ENCODE results near the gene LRRC8C.

Gene LRRC8C

DNA sequence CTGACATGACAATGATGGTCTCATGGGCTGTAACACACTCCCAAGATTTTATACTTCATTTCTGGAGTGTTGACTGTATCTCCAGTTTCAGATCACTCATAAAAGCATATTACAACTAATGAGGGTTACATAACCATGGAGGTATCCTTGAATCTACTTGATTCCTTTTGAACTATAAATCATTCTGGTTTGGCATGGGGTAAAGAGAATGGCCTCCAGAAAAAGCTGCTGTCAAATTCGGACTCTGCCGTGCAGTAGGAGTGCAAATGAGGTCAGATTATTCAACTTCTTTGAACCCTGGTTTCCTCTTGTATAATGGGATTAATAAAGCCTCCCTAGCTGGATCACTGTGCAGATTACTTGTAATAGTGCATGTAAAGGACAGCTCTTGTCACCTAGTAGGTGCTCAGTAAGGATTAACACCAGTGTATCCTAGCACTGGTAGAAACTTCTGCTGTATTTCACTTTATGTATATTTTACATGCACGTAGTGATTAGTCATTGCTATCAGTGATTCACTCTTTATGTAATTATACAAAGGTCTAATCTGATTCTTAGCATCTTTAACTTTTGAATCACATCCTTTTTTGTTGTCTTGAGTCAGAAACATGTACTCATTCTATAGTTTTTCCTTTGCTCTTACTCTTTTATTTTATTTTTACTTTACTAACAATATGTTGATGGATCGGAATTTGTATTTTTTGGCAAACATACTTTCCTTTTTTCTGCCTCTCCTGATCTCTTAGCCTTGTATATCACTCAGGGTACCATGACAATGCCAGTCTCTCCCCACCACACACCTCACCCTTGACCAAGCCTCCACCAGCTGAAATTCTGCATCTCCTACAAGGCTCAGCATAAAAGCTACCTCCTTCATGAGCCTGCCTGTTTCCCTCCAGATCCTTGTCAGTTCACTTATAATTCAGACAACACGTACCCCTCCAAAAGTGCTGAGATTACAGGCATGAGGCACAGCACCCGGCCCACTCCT is 3.2 kb downstream of the LRRC8C start:
- no peak for DNase-seq

DNA sequence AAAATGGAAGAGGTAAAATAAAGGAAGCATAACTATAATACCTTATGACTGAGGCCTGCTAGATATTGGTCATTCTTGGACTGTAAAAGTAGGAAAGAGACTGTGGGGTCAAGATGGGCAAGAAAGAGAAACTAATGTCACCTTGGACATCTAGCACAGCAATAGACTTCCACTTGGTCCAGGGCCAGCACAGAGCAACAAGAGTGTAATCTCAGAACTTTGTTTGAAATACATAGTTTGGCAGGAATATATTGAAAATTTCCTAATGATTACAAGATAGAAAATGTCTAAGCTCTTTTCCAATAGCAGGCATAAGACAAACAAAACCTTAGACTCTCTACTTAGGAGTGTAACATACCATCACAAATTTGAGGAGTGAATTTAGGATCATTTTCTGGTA is 4.6 kb downstream of the LRRC8C start:
- no peak for DNase-seq

DNA sequence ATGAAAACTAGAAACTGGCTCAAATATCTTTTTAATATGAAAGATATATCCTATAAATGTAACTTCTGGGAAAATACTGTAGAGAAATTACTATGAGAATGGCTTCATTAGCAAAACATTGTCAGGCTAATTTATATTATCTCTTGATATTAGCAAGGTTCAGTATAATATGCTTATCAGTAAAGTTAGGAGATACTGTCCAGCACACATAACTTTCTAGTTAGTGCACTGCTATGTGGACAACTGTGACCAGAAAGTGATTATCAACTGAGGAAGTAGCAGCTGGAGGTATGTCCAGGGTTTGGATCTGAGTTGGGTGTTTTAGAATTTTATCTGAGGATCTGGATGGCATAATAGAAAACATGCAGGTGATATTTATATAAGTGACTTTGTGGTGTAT is 7.5 kb downstream of the LRRC8C start:
- no peak for DNase-seq

DNA sequence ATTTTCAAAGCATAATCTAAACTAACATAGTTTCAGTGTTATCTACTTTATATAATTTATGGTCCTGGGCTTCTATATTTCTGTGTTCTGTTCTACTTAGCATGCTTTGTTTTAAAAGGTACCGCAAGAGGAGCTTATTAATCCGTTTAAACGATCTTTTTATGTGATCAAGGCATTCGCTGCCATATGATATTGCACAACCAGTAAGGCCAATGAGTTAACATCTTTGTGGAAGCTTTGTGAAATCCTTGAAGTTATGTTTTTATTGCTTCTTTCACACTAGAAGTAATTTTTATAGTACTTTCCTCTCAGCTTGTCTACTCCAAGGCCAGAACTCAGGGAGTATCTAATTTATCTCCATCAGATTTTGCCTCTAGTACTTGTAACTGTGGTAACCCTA is 8.9 kb downstream of the LRRC8C start:
- DNase-seq, result no peak

DNA sequence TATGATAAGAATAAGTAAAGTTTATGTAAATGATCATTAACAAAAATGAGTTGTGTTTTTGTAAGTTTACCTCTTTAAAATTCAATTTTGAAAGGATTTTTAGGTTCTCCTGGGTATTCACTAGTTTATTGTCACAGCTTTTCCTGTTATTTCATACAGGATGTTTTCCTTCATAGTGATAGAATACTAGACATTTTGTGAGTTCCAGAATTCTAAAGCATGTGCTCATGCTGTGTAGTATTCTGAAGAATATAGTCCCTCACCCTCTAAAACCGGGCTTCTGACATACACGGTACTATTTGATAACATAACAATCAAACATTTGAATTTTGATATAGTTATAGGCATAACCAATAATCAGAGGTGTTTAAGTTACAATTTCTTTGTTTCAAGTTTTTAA is 10.7 kb downstream of the LRRC8C start:
- no peak for DNase-seq

DNA sequence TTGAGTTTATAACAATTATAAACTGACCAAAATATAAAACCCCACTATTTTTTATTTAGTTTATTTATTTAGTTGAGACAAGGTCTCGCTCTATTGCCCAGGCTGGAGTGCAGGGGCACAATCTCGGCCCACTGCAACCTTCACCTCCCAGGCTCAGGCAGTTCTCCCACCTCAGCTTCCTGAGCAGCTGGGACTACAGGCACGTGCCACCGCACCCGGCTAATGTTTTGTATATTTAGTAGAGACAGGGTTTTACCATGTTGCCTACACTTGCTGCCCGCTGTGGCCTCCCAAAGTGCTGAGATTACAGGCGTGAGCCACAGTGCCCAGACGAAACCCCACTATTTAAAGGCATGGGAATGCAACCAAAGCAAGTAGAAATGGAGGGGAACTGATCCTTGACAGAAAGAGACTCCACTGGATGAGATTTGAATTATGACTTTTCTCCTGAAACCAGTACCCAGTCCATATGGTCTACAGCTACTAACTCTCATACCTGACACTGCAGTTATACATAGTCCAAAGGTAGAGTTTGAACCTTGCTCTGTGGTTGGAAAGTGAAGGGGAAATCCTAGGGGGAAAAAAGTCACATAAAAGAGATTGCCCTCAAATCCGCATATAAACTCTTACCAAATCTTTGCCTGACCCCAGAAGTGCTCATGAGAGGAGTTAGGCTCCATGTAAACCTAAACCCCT is 11.3 kb downstream of the LRRC8C start:
- DNase-seq, result no peak

DNA sequence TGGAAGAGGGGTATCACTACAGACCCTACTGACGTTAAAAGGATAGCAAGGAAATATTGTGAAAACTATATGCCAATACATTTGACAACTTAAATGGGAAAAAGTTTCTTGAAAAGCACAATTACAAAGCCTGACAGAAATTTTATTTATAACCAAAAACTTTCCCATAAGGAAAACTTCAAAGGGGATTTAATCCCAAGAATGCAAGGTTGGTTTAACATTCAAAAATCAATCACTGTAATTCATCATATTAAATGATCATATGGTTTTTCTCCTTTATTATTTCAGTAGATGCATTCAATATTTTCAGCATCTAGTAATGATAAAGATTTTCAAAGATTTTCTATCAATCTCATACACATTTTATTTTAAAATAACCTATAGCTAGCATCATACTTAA is 13.3 kb downstream of the LRRC8C start:
- DNase-seq, result no peak

DNA sequence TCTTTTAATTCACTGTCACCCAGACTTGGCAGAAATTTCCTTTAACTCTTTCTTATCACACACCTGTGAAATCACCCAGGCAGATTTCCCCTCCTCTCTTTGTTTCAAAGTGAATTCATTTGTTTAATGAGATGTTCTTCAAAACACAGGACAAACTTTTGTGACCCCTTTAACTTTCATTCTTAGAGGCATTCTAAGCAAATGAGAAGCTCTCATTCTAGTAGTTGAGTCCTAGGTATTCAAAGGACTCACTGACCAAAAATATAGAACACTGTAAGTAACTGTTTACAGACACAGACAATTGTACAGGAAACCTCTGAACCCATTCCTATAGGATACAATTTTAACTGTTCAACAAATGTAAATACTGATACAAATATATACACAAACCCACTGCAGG is 16.9 kb downstream of the LRRC8C start:
- no peak for DNase-seq

DNA sequence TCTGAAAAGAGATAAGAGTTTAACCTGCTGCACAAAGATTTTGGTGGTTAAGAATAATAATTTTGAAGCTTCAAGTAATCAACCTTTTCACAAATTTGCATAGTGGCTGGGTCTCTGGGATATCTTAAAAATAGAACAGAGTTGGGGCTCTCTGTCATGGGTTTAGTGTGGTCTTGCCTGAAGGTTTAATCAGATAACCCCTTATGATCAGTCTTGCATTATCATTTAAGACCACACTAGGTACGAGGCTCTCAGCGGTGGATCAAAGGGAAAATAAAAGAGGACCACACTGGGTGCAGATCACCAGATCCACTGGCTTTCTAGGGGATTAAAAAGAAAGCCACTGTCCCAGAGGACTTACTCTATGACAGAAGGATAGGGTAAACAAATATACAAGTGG is 19.5 kb downstream of the LRRC8C start:
- no peak for DNase-seq

DNA sequence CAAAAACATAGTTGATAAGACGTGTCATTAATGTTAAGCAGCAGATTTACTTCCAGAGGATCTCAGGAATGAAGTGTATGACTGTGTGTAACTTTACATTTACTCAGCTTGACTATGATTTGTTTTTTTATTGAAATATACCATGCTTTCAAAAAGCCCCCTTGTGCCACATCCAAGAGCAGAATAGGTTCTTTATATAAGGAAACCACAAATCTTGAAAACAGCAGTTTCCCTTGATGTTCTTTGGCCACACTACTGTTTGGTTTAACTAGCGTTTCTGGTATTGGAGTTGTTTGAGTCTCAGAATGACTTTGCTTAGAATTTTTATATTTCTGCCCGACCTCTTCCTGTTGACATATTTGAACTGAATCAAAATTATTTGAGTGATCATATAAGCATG is 25.0 kb downstream of the LRRC8C start:
- no peak for DNase-seq

DNA sequence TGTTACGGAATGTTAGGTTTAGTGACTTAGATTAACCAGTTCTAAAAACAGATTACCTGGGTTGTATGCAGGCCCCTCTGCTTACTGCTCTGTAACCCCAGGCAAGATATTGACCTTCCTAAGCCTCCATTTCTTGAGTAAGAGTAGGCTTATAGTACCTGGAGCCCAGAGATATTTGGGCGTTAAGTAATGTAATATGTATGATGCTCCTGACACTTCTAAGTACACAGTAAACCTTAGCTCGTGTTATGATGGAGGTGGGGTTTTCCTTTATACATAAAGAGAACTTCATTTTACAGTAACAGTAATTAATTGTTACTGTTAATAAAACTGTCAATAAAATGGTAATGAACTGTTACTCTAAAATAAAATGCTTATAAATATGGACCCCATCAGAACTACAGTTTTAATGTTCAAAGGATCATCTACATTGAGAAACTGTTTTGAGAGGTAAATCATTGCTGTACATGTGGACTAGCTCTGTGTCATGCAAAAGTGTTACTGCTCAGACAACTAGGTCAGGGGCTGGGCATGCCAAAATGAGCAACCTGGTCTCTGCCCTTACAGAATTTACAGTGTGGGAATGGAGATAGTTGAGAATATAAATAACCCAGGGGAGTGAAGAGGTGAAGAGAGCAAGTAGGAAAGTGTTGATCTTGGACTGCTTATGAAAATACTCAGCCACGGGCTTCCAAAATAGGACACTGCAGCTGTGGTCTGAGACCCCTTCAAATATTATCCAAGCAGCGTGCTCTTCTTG is 26.6 kb downstream of the LRRC8C start:
- DNase-seq, result no peak

DNA sequence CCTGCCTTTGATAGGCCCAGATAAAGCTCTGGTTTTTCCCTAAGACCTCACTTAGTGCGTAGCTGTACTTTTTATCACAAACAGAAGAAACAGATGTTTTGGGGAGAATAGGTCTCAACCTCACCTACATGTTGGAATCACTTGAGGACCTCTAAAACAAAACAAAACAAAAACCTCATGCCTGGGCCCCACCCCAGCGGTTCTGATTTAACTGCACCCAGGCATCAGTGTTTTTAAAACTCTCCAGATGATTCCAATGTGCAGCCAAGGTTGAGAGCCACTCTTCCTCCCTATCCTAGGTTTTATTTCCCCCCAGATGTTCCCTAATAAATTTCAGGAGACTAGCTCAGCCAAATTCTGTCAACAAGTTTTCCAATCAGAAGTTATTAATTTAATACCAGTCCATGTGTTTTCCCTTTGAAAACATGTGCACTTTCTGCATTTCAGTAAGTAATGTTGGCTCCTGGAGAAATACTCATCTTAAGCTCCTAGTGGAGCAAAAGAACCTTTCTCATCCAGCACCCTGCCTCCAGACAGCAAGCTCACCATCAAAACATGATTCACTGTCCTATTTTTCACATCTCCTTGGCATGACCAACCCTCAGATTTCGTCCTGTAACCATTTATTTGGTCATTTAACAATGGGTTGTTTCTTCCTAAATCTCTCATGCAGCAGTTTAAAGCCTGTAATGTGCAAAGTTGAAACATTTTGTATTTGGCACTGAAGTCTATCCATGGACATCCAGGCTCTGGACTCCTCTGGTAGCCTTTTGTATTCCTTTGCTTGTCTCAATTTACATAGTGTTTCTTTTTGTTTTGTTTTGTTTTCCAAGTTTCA is 27.5 kb downstream of the LRRC8C start:
- no peak for DNase-seq

DNA sequence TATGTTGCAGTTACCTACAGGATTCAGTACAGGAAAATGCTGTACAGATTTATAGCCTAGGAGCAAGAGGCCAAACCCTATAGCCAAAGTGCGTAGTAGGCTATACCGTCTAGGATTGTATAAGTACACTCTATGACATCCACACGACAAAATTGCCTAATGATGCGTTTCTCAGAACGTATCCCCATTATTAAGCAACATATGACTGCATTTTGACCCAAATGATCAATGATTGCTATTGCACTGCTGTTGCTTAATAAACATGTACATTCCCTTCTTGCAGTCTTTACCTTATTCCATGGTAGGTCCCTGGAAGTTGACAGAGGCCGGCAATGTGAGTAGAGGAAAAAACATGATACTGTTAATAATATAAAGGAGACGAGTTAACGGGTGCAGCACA is 33.0 kb downstream of the LRRC8C start:
- DNase-seq, result no peak

DNA sequence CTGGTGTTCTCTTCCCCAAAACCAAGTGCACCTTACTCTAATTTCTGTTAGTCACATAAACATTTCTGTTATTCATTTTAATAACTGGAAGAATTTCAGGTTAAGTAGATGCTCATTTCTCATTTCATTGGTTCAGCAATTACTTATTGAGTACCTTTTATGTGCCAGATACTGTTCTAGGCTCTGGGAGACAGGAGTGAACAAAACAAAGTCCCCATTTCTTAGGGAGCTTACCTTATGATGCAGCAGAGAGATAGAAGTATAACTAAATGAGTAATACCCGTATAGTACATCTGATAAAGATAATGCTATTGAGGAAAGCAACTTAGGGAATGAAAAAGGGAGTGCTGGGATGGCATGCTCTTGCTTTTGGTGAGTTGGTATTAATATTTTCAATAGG is 33.7 kb downstream of the LRRC8C start:
- no peak for DNase-seq

DNA sequence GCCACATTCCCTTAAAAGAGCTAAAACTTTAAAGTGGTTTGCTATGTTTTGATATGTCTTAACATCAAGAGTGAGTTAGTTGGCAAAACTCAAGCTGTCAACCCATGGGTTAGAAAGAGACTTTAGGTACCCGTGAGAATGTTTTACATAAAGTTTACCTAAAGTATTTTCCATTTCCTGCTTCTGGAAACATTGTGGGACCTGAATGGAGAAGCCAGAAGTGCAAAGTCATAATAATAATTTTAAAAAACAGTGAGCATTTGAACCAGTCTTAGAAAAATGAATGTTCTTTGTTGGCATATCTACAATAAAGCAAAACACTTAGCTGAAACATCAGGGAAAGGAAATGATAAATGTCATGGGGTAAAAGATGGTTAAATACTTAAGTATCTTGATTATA is 34.8 kb downstream of the LRRC8C start:
- DNase-seq, result no peak

DNA sequence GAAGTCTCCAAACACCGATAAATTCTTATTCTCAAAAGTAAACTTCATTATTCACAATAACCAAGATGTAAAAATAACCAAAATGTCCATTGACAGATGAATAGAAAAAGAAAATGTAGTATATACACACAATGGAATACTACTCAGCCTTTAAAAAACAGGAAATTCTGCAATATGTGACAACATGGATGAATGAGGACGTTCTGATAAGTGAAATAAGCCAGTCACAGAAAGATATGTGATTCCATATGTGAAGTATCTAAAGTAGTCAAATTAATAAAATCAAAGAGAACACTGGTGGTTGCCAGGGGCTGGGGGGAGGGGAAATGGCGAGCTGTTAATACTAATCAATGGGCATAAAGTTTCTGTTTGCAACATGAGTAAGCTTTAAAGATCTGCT is 36.0 kb downstream of the LRRC8C start:
- no peak for DNase-seq

DNA sequence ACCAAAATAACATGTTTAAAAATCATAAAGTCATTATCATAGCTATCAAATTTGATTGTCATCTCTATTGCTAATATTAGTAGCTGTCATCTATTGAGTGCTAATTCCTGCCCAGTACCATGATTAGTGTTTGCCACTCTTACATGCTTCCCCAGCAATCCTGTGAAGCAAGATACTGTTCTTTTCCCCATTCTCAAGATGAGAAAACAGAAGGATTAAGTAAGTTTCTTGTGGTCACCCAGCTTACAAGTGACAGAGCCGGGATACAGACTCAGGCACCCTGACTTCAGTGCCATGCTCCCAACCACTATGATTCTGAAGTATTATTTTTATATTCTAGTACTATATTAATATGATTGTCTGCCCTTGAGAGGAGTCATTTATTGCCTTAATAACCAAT is 36.5 kb downstream of the LRRC8C start:
- DNase-seq, result no peak

DNA sequence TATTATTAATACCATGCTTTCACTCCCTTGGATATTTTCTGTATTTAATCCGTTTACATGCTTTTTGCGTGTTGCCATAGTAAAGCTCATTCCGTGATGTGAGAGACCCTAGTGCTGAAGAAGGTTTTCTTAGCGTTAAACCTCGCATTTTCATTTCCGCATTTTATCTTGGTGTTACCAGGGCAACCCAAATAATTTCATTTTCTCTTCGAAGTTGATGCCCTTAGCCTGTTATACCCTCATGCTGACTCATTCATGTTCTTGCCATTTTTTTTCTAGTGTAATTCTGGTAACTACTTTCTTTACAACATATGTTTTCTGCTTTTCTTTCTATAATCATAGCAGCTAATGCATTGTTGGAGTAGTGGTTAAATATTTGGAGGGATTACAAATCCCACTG is 37.2 kb downstream of the LRRC8C start:
- DNase-seq, result no peak

DNA sequence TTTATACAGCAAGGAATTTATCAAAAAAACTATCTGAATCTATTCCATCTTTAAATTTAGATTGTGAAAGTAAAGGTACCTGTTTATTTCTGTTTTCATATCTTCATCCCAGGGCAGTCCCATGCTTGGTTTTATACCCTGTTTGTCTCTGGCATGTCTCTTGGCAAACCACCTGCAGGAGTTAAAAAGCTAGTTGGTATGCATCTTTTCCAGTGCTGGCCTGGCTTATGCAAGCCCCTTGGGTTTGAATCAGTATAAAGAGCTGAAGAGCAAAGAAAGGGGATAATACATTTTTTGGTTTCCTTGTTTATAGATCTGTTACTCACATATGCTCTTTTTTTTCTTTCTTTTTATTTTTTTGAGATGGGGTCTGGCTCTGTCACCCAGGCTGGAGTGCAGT is 37.8 kb downstream of the LRRC8C start:
- DNase-seq, result no peak

DNA sequence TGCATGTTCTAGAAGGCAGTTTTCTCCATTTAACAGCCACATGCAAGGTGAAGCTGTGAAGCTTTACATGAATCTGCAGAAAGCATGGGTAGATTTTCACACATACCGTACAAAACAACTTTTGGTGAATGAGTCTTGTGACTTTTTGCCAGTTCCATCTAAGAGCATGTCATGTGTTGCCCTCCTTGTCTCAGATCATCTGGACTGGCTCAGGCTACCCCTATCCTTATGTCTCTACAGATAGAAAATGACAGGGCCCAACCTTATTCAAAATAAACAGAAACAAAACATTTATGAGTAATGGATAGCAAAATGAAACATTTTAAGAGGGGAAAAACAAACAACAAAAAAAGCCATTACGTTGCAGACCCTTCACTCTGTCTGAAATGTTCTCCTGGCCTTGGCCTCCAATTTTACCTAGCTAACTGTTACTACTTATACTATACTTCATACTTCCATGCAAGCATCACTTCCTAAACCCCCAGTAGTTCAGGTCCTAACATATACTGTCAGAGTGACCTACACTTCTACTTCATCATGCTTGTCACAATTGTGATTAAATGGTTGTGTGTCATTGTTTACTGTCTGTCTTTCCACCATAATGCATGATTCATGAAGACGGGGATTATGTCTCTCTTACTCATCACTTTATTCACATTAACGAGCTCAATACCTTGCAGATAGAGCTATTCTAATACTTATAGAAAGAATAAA is 39.0 kb downstream of the LRRC8C start:
- DNase-seq, result no peak

DNA sequence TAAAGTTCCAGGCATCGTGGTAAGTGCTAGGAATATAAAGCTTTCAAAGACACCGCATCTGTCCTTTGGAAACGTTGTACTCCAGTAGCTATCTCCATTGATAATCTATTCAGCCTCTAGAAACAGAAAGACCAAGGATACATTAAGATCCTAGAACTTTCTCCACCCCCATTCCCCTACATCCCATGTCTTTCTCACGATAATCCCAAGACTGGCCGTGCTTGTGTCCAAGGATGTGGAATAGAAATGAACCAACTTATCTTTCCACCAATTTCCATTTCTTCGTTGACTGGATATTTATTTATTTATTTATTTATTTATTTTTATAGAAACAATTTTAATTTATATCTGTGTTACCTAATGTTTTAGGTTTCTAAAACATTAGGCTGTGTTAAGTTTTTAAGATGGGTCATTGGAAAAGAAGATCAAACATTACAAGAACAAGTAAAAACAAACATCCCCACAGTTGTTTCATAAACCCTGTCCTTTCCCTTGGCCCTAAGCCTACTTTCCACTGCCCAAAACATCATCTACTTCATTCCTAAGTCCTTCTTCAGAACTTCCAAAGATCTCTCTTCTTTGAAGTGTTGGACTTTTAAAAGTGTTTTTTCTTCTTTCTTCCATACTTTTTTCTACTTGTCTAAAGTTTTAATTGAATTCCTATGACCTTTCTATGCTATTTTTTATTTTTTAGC is 39.7 kb downstream of the LRRC8C start:
- DNase-seq, result no peak

Data from stimulated activated CD4-positive, alpha-beta T cell treated with anti-CD3 and anti-CD28 coated beads, Interleukin-4, amount 100 ng/mL, for 4 hours (primary cell).